Raji (cell line): ENCODE data around the gene TMC8.

Experiments used
- POLR2A ChIP-seq: IDR thresholded peaks from 2 replicates; pipeline ENCODE4 v1.6.1; 2011; ENCODE audit warnings: low read depth, low read length, control low read depth; ENCODE audit not compliant: insufficient read depth

The TMC8 gene

GRCh38 chr17:78135858-78136500 lies 5.4 kb downstream of the TMC8 start:
- TF ChIP-seq POLR2A, result no peak

- 0 out of 2 replicates have a peak, but pooled peaks have one; percentile 34 for TF ChIP-seq POLR2A
Measured at GRCh38 chr17:78137392-78138203, 7.0 kb downstream of the TMC8 start.

DNA sequence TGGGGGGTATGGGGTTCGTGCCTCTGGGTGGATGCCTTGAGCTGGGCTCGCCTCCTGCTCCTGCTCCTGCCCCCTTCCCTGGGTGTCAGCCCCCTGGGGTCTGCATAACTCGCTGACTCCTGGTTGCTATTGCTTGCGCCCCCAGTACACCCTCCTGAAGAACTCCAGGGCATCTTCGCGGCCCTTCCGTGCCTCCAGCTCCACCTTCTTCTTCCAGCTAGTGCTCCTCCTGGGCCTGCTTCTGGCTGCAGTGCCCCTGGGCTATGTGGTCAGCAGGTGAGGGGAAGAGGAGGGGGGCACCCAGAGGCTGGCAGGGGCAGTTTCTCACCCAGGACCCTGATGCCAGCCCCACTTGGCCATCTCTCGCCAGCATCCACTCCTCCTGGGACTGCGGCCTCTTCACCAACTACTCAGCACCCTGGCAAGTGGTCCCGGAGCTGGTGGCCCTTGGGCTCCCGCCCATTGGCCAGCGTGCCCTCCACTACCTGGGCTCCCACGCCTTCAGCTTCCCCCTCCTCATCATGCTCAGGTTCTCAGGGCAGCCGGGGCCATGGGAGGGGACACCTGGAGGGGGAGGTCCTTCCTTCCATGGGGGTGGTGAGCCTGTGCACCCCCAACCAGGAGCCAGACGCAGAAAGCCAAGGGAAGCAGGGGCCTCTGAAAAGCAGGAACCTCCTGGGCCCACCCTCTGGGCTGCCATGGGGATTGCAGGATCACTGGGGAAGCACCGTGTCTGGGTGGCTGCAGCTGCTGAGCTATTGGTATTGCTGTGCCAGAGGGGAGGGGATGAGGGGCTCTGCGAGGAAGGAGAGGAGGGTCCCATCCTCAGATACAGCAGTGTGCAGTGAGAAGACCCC lies 7.9 kb downstream of the TMC8 start:
- TF ChIP-seq POLR2A, result no peak

DNA sequence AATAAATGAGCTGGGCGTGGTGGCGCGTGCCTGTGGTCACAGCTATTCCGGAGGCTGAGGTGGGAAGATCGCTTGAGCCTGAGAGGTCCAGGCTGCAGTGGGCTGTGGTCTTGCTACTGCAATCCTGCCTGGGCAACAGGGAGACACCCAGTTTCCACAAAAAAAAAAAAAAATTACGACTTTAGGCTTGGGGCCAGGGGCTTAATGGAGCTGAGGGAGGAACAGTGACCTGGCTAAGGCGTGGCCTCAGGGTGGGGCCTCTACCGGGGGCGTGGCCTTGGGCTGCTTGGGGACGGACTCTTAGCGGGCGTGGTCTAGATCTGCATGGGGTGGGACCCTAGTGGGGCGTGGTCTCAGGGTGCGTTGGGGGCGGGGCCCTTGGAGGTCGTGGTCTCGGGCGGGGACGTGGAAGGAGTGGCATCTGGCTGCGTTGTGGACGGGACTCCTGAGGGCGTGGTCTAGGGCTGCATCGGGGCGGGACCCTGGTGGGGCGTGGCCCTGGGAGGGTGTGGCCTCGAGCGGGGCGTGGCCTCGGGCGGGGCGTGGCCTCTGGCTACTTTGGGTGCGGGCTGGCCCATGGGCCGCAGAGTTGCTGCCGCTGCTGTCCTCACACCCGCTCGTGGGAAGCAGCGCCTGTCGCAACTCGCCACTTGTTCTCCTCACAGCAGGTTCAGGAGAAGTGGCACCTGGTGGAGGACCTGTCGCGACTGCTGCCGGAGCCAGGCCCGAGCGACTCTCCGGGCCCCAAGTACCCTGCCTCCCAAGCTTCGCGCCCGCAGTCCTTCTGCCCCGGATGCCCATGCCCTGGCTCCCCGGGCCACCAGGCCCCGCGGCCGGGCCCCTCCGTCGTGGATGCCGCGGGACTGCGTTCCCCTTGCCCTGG lies 9.8 kb downstream of the TMC8 start:
- peak; percentile 64 for TF ChIP-seq POLR2A

DNA sequence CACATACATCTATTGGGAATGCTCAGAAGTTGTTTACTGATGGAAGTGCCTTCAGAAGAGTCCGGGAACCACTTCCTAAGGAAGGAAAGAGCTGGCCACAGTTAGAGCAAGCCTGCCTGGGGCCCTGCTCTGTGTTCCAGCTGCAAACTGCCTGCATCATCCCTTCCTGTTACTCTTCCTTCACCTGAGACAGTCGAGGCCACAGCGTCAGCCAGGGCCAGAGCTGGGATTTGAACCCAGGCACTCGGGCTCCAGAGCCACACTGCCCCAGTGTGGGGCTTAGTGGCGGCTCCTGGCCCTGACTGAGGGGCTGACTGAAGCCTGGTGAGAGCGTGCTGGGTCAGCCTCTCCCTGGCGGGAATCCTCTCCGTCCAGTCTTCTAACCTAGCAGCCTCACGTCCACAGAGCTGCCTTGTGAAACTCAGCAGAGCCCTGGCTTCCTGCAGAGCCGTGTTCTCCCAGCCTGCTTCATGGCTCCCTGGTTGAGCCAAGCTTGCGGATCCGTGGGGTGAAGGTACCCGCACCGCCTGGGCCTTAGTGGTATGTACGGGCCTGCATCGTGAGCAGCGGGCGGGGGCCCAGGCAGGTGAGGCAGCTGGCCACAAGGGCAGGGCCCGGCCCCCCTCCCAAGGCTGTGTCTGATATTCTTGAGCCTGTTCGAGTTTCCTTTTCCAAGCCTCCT lies 11.0 kb downstream of the TMC8 start:
- no peak for TF ChIP-seq POLR2A

- no peak for TF ChIP-seq POLR2A
Measured at GRCh38 chr17:78142119-78142861, 11.7 kb downstream of the TMC8 start.

- no peak for TF ChIP-seq POLR2A
Measured at GRCh38 chr17:78143214-78144146, 12.9 kb downstream of the TMC8 start.

GRCh38 chr17:78144147-78144719 lies 13.7 kb downstream of the TMC8 start:
- TF ChIP-seq POLR2A, result no peak

DNA sequence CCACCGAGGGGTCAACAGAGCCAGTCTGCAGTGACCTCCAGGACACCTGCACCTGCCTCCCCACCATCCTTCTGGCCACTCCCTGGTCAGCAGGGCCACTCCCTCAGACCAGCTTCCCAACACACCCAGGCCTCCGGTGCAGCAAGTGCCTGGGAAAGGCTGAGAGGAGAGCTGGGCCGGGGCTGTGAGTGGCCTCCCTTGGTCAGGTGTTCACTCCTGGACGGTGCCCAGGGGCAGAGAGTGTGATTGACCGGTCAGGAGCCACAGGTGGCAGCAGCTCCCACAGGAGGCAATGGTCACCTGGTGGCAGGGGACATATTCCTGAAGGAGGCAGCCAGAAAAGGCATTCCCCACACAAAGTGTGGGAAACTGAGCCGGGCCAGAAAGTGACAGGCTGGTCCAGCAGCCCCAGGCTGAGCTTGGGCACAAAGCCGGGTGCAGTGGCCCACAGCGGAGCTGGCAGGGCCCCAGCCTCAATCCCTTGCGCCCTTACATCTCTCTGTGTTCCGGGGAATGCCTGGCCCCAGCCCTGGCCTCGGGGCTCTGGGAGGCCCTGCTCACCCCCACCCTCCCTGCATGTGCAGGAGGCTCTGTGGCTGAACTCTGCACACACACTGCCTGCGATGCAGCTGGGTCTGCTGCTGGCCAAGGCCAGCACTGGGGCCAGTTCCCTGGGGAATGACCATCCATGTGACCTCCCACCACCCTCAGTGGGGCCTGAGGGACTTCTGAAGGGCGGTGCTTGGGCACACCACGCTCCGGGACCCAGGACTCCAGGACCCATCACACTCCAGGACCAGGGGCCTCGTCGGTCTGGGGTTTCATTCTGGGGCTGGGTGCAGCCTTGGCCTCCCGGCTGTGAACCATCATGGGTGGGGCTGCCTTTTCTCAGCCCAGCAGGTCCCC lies 14.4 kb downstream of the TMC8 start:
- TF ChIP-seq POLR2A, result no peak

GRCh38 chr17:78146471-78146869 lies 15.9 kb downstream of the TMC8 start:
- TF ChIP-seq POLR2A, result no peak

DNA sequence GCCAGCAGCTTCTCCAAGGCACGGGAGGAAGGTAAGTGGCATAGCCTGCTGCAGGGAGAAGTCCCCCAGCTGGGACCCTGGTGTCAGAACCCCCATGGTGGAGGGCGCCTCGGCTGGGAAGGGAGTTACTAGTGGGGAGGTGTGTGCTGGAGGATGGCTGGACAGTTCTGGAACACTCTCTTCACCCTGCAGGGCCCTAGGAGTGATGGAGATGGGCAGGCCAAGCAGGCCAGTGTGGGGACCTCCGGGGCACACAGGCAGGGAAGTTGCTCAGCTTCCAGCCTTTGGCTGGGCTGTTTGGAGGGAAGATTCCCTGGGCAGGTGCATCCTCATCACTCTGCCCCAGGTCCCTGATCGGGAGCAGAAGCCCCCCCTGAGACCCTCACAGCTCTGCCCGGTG lies 16.3 kb downstream of the TMC8 start:
- no peak for TF ChIP-seq POLR2A
